HepG2 (cell line): ENCODE data around the gene OR2B2. TPM values are rescaled to one million over a fixed set of nuclear protein-coding genes. Genes with fewer than 3 reads are reported as not detected.

Experiments used
- CHCHD3 ChIP-seq: sonication (generic); formaldehyde crosslinking; IDR thresholded peaks from 2 replicates; pipeline ENCODE4 v1.8.0; 2022; ENCODE audit warnings: mild to moderate bottlenecking, missing genetic modification reagents, moderate library complexity
- EP300 ChIP-seq, 3 experiments: sonication (generic) in 1 of 3; formaldehyde crosslinking in 1 of 3; IDR thresholded peaks; 2 replicates each; pipeline versions ENCODE4 v1.5.1 to v1.6.1; 2011 to 2020; ENCODE audit warnings: low read depth in 2 of 3, low read length in 2 of 3, borderline replicate concordance in 1 of 3, improper control_type of control experiment in 1 of 3, mild to moderate bottlenecking in 1 of 3, missing genetic modification reagents in 1 of 3, moderate library complexity in 1 of 3
- GATAD2A ChIP-seq: IDR thresholded peaks from 2 replicates; pipeline ENCODE4 v1.6.1; 2016
- HNRNPUL1 ChIP-seq: fragments of 200-400 bp; formaldehyde crosslinking; IDR thresholded peaks from 2 replicates; pipeline ENCODE4 v1.6.1; 2017; ENCODE audit warnings: low read depth, mild to moderate bottlenecking, low read length, moderate library complexity
- IKZF1 ChIP-seq: fragments of 450-650 bp; IDR thresholded peaks from 2 replicates; pipeline ENCODE4 v1.7.1; 2016
- IRF2 ChIP-seq: IDR thresholded peaks from 2 replicates; pipeline ENCODE4 v1.6.1; 2018; ENCODE audit warnings: missing genetic modification reagents, missing compliant biosample characterization
- MXD4 ChIP-seq: IDR thresholded peaks from 2 replicates; pipeline ENCODE4 v1.6.1; 2016; ENCODE audit warnings: mild to moderate bottlenecking, missing biosample characterization, missing genetic modification reagents
- NR2F6 ChIP-seq, 2 experiments: IDR thresholded peaks; 2 replicates each; pipeline ENCODE4 v1.6.1; 2016; ENCODE audit warnings: antibody characterized with exemption in 1 of 2, mild to moderate bottlenecking in 1 of 2
- PHB2 ChIP-seq: fragments of 450-650 bp; IDR thresholded peaks from 2 replicates; pipeline ENCODE4 v1.6.1; 2018; ENCODE audit not compliant: partially characterized antibody
- RXRA ChIP-seq: sonication (generic); formaldehyde crosslinking; IDR thresholded peaks from 2 replicates; pipeline ENCODE4 v1.5.1; 2020; ENCODE audit warnings: missing genetic modification reagents
- RXRB ChIP-seq: IDR thresholded peaks from 2 replicates; pipeline ENCODE4 v1.6.1; 2016; ENCODE audit warnings: borderline replicate concordance, missing genetic modification reagents, missing compliant biosample characterization
- SATB2 ChIP-seq: sonication (generic); formaldehyde crosslinking; IDR thresholded peaks from 2 replicates; pipeline ENCODE4 v1.5.0; 2020; ENCODE audit warnings: missing genetic modification reagents
- TAF1 ChIP-seq: sonication (generic); formaldehyde crosslinking; IDR thresholded peaks from 2 replicates; pipeline ENCODE4 v1.4.0; 2020; ENCODE audit warnings: missing genetic modification reagents
- TARDBP ChIP-seq: sonication (generic); formaldehyde crosslinking; IDR thresholded peaks from 2 replicates; pipeline ENCODE4 v1.8.0; 2022; ENCODE audit warnings: mild to moderate bottlenecking, missing genetic modification reagents
- TBX2 ChIP-seq: sonication (generic); formaldehyde crosslinking; IDR thresholded peaks from 2 replicates; pipeline ENCODE4 v1.5.0; 2020; ENCODE audit warnings: missing genetic modification reagents, mild to moderate bottlenecking, borderline replicate concordance
- XBP1 ChIP-seq: sonication (generic); formaldehyde crosslinking; IDR thresholded peaks from 2 replicates; pipeline ENCODE4 v1.5.0; 2020; ENCODE audit warnings: missing genetic modification reagents
- ZBTB37 ChIP-seq: sonication (generic); formaldehyde crosslinking; IDR thresholded peaks from 2 replicates; pipeline ENCODE4 v1.4.0; 2020; ENCODE audit warnings: mild to moderate bottlenecking, missing genetic modification reagents
- ZNF124 ChIP-seq: sonication (generic); formaldehyde crosslinking; IDR thresholded peaks from 2 replicates; pipeline ENCODE4 v1.4.0; 2020; ENCODE audit warnings: missing genetic modification reagents
- ZNF160 ChIP-seq: sonication (generic); formaldehyde crosslinking; IDR thresholded peaks from 2 replicates; pipeline ENCODE4 v1.8.0; 2022; ENCODE audit warnings: mild to moderate bottlenecking, inconsistent platforms, missing genetic modification reagents
- ZNF205 ChIP-seq: IDR thresholded peaks from 2 replicates; pipeline ENCODE4 v1.6.1; 2018; ENCODE audit warnings: missing biosample characterization, missing genetic modification reagents
- ZNF460 ChIP-seq: sonication (generic); formaldehyde crosslinking; IDR thresholded peaks from 2 replicates; pipeline ENCODE4 v1.5.1; 2020; ENCODE audit warnings: missing genetic modification reagents, mild to moderate bottlenecking, borderline replicate concordance
- ZNF569 ChIP-seq: sonication (generic); formaldehyde crosslinking; IDR thresholded peaks from 2 replicates; pipeline ENCODE4 v1.5.0; 2020; ENCODE audit warnings: mild to moderate bottlenecking, missing genetic modification reagents, moderate library complexity, borderline replicate concordance
- ZNF660 ChIP-seq: sonication (generic); formaldehyde crosslinking; IDR thresholded peaks from 2 replicates; pipeline ENCODE4 v1.5.1; 2020; ENCODE audit warnings: mild to moderate bottlenecking, low read depth, missing genetic modification reagents, borderline replicate concordance
- ZNF674 ChIP-seq: sonication (generic); formaldehyde crosslinking; IDR thresholded peaks from 2 replicates; pipeline ENCODE4 v1.5.0; 2020; ENCODE audit warnings: low read depth, mild to moderate bottlenecking, missing genetic modification reagents
- ZNF709 ChIP-seq: sonication (generic); formaldehyde crosslinking; IDR thresholded peaks from 2 replicates; pipeline ENCODE4 v1.5.0; 2020; ENCODE audit warnings: mild to moderate bottlenecking, missing genetic modification reagents
- ZNF747 ChIP-seq: sonication (generic); formaldehyde crosslinking; IDR thresholded peaks from 2 replicates; pipeline ENCODE4 v1.8.1; 2023; ENCODE audit warnings: missing genetic modification reagents, mild to moderate bottlenecking, borderline replicate concordance
- ZNF777 ChIP-seq: sonication (generic); formaldehyde crosslinking; IDR thresholded peaks from 2 replicates; pipeline ENCODE4 v1.4.0; 2020; ENCODE audit warnings: missing genetic modification reagents
- ZNF839 ChIP-seq: sonication (generic); formaldehyde crosslinking; IDR thresholded peaks from 2 replicates; pipeline ENCODE4 v1.4.0; 2020; ENCODE audit warnings: missing genetic modification reagents, mild to moderate bottlenecking, borderline replicate concordance
- polyA plus RNA-seq, 8 experiments: library from polyadenylated mRNA; depleted of rRNA in 3 of 8; stranded (reverse) in 7 of 8; unstranded in 1 of 8; fragments of >200 nt; fragmentation: Illumina TruSeq in 4 of 8; extraction: Trizol in 4 of 8; gene quantifications; 2 replicates each; pipeline versions ENCODE4 v1.2.1 to v1.2.3, GENCODE V29; 2011 to 2016; ENCODE audit warnings: low read depth in 4 of 8, missing spikeins in 1 of 8, mixed read lengths in 1 of 8; ENCODE audit not compliant: insufficient read depth in 1 of 8
- total RNA-seq, 5 experiments: library from RNA; depleted of rRNA; stranded (reverse); fragments of >200 nt; fragmentation: Illumina TruSeq; extraction: Trizol; gene quantifications; 2 replicates each; pipeline ENCODE4 v1.2.3, GENCODE V29; 2016; ENCODE audit warnings: low read depth in 1 of 5
- TF ChIP-seq, protein P1 (sequence below): sonication (generic); formaldehyde crosslinking; conservative IDR thresholded peaks from 2 replicates; pipeline ENCODE4 v1.5.0; 2020; ENCODE audit warnings: missing genetic modification reagents

The OR2B2 gene
- total and polyA plus RNA-seq, 2 of the 13 experiments (the other 11 are each of a cell fraction or from before 2014, with no cell fraction given) = not detected

DNA sequence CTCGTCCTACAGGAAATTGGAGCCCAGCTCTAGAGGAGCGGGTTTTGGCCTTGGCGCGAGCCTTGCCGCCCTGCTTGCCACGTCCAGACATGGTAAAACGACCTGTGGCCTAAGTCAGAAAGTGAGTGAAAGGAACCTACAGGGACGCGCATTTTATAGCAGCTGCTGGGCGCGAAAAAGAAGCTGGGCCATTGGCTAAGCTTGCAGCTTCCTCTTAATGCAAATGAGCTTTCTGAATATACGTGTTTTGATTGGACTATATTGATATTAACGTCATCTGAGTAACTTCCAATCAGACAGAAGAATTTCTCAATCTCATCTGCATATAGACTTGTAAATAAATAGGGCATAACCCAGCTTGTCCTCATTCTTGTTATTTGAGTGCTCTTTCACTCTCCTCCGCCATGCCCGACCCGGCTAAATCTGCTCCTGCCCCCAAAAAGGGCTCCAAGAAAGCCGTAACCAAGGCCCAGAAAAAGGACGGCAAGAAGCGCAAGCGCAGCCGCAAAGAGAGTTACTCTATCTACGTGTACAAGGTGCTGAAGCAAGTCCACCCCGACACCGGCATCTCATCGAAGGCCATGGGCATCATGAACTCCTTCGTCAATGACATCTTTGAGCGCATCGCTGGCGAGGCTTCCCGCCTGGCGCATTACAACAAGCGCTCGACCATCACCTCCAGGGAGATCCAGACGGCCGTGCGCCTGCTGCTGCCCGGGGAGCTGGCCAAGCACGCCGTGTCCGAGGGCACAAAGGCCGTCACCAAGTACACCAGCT is 18.9 kb downstream of the OR2B2 start (continued):
- TF ChIP-seq, protein P1, sequence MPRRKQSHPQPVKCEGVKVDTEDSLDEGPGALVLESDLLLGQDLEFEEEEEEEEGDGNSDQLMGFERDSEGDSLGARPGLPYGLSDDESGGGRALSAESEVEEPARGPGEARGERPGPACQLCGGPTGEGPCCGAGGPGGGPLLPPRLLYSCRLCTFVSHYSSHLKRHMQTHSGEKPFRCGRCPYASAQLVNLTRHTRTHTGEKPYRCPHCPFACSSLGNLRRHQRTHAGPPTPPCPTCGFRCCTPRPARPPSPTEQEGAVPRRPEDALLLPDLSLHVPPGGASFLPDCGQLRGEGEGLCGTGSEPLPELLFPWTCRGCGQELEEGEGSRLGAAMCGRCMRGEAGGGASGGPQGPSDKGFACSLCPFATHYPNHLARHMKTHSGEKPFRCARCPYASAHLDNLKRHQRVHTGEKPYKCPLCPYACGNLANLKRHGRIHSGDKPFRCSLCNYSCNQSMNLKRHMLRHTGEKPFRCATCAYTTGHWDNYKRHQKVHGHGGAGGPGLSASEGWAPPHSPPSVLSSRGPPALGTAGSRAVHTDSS (CRISPR knock-in tag) = 0 out of 2 replicates have a peak, but pooled peaks have one; percentile 78
- TF ChIP-seq ZNF777 (CRISPR knock-in tag) (peak; percentile 54), TARDBP (CRISPR knock-in tag) (peak; percentile 82), CHCHD3 (CRISPR knock-in tag) (peak; percentile 90), XBP1 (CRISPR knock-in tag) (0 out of 2 replicates have a peak, but pooled peaks have one; percentile 81), ZNF839 (CRISPR knock-in tag) (no peak; the same call in 1 of the 2 replicates), ZNF674 (CRISPR knock-in tag) (no peak), MXD4 (CRISPR knock-in tag) (peak; percentile 85; the same call in 1 of the 2 replicates), ZNF205 (CRISPR knock-in tag) (peak; percentile 85), ZNF569 (CRISPR knock-in tag) (peak; percentile 70; the same call in 1 of the 2 replicates), RXRB (CRISPR knock-in tag) (peak; percentile 71), EP300 (IDR thresholded peaks at IDR 0.05; ENCODE audit: low read depth in 2 of 2, low read length in 2 of 2) (peak; percentile 41 to 53; a peak in 2 of 4 replicates), EP300 (CRISPR knock-in tag; IDR thresholded peaks at IDR 0.05; ENCODE audit: borderline replicate concordance) (no peak; the same call in 1 of the 2 replicates), IKZF1 (no peak), HNRNPUL1 (no peak), ZNF709 (CRISPR knock-in tag) (peak; percentile 92), SATB2 (CRISPR knock-in tag) (peak; percentile 83; the same call in 1 of the 2 replicates), ZNF460 (CRISPR knock-in tag) (no peak; the same call in 1 of the 2 replicates), TBX2 (CRISPR knock-in tag) (peak; percentile 70), IRF2 (CRISPR knock-in tag) (peak; percentile 96), ZBTB37 (CRISPR knock-in tag) (peak; percentile 67; the same call in 1 of the 2 replicates), RXRA (peak; percentile 81; the same call in 1 of the 2 replicates), ZNF660 (no peak), ZNF160 (CRISPR knock-in tag) (peak; percentile 90), ZNF124 (peak; percentile 66; the same call in 1 of the 2 replicates), TAF1 (peak; percentile 100), GATAD2A (CRISPR knock-in tag) (peak; percentile 84), NR2F6 (IDR thresholded peaks at IDR 0.05) (peak; percentile 19; the same call in 1 of the 2 replicates), NR2F6 (CRISPR knock-in tag; IDR thresholded peaks at IDR 0.05) (0 out of 2 replicates have a peak, but pooled peaks have one; percentile 13), PHB2 (no peak), ZNF747 (CRISPR knock-in tag) (no peak)
